ENCODE results near the gene TBL3. TPM values are rescaled to one million over a fixed set of nuclear protein-coding genes. Genes with fewer than 3 reads are reported as not detected.

TBL3 gene
- total RNA-seq, 6 donors from 2014 or later: 22.0 to 51.6 (median 35.0) TPM

DNA sequence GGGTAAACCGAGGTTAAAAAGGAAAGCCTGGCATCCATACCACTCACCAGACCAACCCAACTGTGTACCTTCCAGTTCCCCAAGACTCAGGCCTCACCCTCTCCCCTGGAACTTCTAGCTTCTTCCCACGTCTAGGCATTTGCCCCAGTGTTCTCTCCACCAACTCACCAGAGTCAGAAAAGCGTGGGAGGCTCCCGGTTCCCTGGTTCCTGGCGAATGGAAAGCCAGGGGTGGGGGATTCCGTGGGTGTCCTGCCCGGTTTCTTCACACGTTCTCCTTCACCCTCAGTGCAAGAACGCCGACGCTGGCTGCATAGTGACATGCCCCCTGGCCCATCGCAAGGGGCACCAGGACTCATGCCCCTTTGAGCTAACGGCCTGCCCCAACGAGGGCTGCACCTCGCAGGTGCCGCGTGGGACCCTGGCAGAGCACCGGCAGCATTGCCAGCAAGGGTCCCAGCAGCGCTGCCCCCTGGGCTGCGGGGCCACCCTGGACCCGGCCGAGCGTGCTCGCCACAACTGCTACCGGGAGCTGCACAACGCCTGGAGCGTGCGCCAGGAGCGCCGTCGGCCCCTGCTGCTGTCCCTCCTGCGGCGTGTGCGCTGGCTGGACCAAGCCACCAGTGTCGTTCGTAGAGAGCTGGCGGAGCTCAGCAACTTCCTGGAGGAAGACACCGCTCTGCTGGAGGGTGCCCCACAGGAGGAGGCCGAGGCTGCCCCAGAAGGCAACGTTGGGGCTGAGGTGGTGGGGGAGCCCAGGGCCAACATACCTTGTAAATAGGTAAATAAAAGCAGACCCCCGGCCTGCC is 3.5 kb upstream of the TBL3 start:
- 82 to 90% methylated on average over 21 to 41 of the region's 41 CpGs for WGBS, 2 donors
- peaks cover 28 to 45% (median 32%) of the 10 kb centered on the region in 4 donors for H3K4me1 ChIP-seq
- no peaks in the 10 kb centered on the region for H3K9me3 ChIP-seq
- no peak for ATAC-seq (ENCODE audit: low FRiP score in 2 of 2)
- peaks cover 0 to 7% (median under 1%) of the 10 kb centered on the region in 4 donors for H3K36me3 ChIP-seq
- TF ChIP-seq EP300 (IDR thresholded peaks at IDR 0.05) (no peak), POLR2A (IDR thresholded peaks at IDR 0.05) (no peak), POLR2AphosphoS5 (IDR thresholded peaks at IDR 0.05) (no peak)
- TF ChIP-seq, protein P1, sequence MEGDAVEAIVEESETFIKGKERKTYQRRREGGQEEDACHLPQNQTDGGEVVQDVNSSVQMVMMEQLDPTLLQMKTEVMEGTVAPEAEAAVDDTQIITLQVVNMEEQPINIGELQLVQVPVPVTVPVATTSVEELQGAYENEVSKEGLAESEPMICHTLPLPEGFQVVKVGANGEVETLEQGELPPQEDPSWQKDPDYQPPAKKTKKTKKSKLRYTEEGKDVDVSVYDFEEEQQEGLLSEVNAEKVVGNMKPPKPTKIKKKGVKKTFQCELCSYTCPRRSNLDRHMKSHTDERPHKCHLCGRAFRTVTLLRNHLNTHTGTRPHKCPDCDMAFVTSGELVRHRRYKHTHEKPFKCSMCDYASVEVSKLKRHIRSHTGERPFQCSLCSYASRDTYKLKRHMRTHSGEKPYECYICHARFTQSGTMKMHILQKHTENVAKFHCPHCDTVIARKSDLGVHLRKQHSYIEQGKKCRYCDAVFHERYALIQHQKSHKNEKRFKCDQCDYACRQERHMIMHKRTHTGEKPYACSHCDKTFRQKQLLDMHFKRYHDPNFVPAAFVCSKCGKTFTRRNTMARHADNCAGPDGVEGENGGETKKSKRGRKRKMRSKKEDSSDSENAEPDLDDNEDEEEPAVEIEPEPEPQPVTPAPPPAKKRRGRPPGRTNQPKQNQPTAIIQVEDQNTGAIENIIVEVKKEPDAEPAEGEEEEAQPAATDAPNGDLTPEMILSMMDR (IDR thresholded peaks at IDR 0.05): no peak
- peak in 1 of 2 donors; percentile 79 for DNase-seq
- H3K4me3 ChIP-seq: no peak overlapping the region
- no peaks in the 10 kb centered on the region for H3K27me3 ChIP-seq
- H3K27ac ChIP-seq: no peak overlapping the region

DNA sequence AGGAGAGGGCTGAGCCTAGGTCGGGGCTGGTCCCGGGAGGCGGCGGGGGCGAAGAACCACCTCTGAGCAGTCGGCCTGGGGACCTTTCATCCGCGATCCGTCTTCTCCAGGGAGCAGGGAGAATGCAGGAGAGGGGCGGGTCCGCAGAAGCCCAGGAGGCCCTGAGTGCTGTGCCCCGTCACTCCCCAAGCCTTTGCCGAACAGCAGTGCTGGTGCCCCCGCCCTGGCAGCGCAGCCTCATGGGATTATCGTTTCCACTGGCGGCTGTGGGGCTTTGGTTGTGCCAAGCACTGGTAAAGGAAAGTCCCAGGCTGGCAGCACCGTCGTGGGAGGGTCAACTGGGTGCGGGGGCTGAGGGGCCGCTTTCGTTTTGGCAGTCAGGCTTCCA is 631 bp downstream of the TBL3 start:
- H3K4me1 ChIP-seq: peaks cover 18 to 33% (median 24%) of the 10 kb centered on the region in 4 donors
- TF ChIP-seq, protein P1 (IDR thresholded peaks at IDR 0.05): no peak
- TF ChIP-seq POLR2AphosphoS5 (IDR thresholded peaks at IDR 0.05) (no peak), POLR2A (IDR thresholded peaks at IDR 0.05) (no peak), EP300 (IDR thresholded peaks at IDR 0.05) (no peak)
- H3K27ac ChIP-seq: peak overlapping the region in 3 of 4 donors; percentile 88 to 92 (median 89)
- H3K36me3 ChIP-seq: peaks cover 11 to 36% (median 34%) of the 10 kb centered on the region in 4 donors
- no peaks in the 10 kb centered on the region for H3K27me3 ChIP-seq
- DNase-seq (peak in 1 of 2 donors; percentile 77), ATAC-seq (ENCODE audit: low FRiP score in 2 of 2) (peak in 1 of 2 donors; percentile 1)
- H3K4me3 ChIP-seq: peak overlapping the region; percentile 84 to 100 (median 98)
- H3K9me3 ChIP-seq: no peaks in the 10 kb centered on the region
- WGBS, 2 donors: 5 to 6% methylated on average over 16 to 20 of the region's 22 CpGs

DNA sequence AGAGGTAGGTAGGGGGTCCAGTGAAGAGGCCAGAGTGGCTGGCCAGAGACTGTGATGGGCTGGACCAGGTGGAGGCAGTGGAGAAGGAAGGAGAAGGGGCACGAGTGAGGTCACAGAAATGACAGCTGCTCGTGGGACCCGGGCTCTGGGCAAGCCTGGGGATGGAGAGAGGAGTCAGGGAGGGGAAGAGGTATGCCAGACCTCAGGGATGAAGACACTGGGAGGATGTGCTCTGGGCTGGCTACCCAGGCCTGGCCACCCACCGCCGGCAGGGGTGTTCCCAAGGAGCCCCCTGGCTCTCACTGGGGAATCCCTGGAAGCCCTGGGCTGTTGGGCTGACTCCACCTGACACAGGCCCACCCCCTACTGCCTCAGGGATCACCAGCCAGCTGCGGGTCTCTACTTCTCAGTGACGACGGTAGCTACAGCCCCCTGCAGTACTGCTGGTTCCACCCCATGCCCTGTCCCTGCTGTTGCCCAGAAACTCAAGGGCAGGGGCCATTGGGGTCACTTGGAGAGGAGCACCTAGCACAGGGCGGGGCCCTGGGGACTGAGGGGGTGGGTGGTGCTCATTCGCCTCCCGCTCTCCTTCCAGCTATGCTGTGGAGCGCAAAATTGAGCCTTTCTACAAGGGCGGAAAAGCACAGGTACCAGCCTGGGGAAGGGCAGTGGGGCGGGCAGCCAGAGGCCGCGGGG is 1.8 kb downstream of the TBL3 start:
- Histone ChIP-seq H3K4me3 (no peak overlapping the region), H3K27me3 (no peaks in the 10 kb centered on the region), H3K4me1 (peaks cover 18 to 38% (median 24%) of the 10 kb centered on the region in 4 donors), H3K36me3 (peaks cover 14 to 47% (median 45%) of the 10 kb centered on the region in 4 donors), H3K9me3 (no peaks in the 10 kb centered on the region), H3K27ac (no peak overlapping the region)
- WGBS, 2 donors: 89 to 93% methylated on average over 12 to 16 of the region's 16 CpGs
- TF ChIP-seq POLR2AphosphoS5 (IDR thresholded peaks at IDR 0.05) (no peak), POLR2A (IDR thresholded peaks at IDR 0.05) (no peak), EP300 (IDR thresholded peaks at IDR 0.05) (no peak)
- TF ChIP-seq, protein P1 (IDR thresholded peaks at IDR 0.05): no peak
- DNase-seq (peak in 1 of 2 donors; percentile 78), ATAC-seq (ENCODE audit: low FRiP score in 2 of 2) (no peak)

DNA sequence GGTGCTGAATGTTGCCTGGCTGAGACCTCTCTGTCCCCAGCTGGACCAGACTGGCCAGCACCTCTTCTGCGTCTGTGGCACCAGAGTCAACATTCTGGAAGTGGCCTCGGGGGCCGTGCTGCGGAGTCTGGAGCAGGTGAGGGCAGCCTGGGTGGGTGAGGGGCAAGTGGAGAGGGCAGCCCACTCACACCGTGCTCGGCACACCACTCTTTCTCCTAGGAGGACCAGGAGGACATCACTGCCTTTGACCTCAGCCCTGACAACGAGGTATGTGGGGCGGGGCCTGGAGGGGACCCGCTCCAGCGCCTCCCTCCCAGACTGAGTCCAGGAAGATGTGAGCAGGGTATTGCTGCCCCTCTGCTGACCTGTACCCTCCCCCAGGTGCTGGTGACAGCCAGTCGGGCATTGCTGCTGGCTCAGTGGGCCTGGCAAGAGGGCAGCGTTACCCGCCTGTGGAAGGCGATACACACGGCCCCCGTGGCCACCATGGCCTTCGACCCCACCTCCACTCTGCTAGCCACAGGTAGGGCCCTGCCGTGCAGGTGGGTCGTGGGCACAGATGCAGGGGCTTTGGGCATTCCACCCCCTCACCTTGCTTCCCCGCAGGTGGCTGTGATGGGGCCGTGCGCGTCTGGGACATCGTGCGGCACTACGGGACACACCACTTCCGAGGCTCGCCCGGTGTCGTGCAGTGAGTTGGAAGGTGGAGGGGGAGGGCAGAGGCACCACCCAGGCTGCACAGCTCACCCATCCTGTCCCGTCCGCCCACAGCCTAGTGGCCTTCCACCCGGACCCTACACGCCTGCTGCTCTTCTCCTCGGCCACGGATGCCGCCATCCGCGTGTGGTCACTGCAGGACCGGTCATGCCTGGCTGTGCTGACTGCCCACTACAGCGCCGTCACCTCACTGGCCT is 2.6 kb downstream of the TBL3 start:
- Histone ChIP-seq H3K4me1 (peaks cover 18 to 46% (median 25%) of the 10 kb centered on the region in 4 donors), H3K27ac (no peak overlapping the region), H3K27me3 (peaks cover 0 to 5% (median 2%) of the 10 kb centered on the region in 4 donors), H3K4me3 (no peak overlapping the region), H3K9me3 (no peaks in the 10 kb centered on the region), H3K36me3 (peaks cover 14 to 52% (median 47%) of the 10 kb centered on the region in 4 donors)
- DNase-seq (peak in 1 of 2 donors; percentile 79), ATAC-seq (ENCODE audit: low FRiP score in 2 of 2) (no peak)
- no peak for TF ChIP-seq POLR2AphosphoS5 (IDR thresholded peaks at IDR 0.05)
- TF ChIP-seq EP300 (IDR thresholded peaks at IDR 0.05): no peak
- TF ChIP-seq, protein P1 (IDR thresholded peaks at IDR 0.05): no peak
- WGBS, 2 donors: 96 to 97% methylated on average over 21 to 41 of the region's 42 CpGs

All from upper lobe of left lung (tissue), 6 donors.